Right lobe of liver (tissue), 4 donors: ENCODE data around the gene FIGNL1.

Experiments
- POLR2A ChIP-seq: fragments of 450-650 bp; IDR thresholded peaks from one replicate; pipeline ENCODE4 v1.6.1; 2017; ENCODE audit warnings: antibody characterized with exemption, mild to moderate bottlenecking
- TF ChIP-seq, protein P1 (sequence below), 4 donors: fragments of 200-600 bp in 3 of 4; fragments of 450-650 bp in 1 of 4; IDR thresholded peaks; one replicate each; pipeline versions ENCODE4 v1.5.1 to v1.8.0; 2016 to 2022; ENCODE audit warnings: antibody characterized with exemption in 4 of 4, mild to moderate bottlenecking in 2 of 4
- donor health status: DM: no; HTN: no; CAD: no.
- donor health status: DM: no; HTN: no; CAD: no.
- donor health status: DM: no; HTN: yes; CAD: no.

DNA sequence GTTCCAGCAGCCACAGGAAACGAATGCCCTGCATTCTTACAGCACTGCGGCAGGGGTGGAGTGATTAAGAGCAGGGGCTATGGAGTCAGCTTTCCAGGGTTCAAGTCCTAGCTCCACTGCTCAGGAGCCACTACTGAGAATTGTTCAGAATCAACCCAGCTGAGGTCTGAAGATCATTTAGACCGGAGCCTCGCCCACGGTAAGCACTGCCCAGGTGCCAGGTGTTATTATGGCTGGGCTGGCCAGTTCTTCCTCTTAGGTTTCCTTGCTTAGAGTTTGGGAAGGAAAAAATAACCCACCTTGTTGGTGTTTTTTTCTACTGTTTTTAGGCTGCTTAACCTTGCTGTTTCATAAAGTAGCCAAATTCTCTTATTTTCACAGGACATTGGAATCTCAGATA is 4.8 kb upstream of the FIGNL1 start:
- TF ChIP-seq, protein P1, sequence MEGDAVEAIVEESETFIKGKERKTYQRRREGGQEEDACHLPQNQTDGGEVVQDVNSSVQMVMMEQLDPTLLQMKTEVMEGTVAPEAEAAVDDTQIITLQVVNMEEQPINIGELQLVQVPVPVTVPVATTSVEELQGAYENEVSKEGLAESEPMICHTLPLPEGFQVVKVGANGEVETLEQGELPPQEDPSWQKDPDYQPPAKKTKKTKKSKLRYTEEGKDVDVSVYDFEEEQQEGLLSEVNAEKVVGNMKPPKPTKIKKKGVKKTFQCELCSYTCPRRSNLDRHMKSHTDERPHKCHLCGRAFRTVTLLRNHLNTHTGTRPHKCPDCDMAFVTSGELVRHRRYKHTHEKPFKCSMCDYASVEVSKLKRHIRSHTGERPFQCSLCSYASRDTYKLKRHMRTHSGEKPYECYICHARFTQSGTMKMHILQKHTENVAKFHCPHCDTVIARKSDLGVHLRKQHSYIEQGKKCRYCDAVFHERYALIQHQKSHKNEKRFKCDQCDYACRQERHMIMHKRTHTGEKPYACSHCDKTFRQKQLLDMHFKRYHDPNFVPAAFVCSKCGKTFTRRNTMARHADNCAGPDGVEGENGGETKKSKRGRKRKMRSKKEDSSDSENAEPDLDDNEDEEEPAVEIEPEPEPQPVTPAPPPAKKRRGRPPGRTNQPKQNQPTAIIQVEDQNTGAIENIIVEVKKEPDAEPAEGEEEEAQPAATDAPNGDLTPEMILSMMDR (IDR thresholded peaks at IDR 0.05): no peak
- no peak for TF ChIP-seq POLR2A
